SK-N-SH (cell line): Measurements from ENCODE around the gene PRR12.

ENCODE experiments used
- CTCF ChIP-seq: fragments of 200-600 bp; sonication (generic); IDR thresholded peaks from 2 replicates; pipeline ENCODE4 v1.6.1; 2017; ENCODE audit warnings: antibody characterized with exemption, mild to moderate bottlenecking, moderate library complexity
- FOXJ3 ChIP-seq: sonication (generic); formaldehyde crosslinking; IDR thresholded peaks from 2 replicates; pipeline ENCODE4 v1.5.1; 2020; ENCODE audit warnings: mild to moderate bottlenecking, missing genetic modification reagents
- POLR2AphosphoS5 ChIP-seq: IDR thresholded peaks from 2 replicates; pipeline ENCODE4 v1.6.1; 2012; ENCODE audit warnings: low read depth, low read length
- REST ChIP-seq: IDR thresholded peaks from 2 replicates; pipeline ENCODE4 v1.6.1; 2012; ENCODE audit warnings: mild to moderate bottlenecking, low read depth, low read length, moderate library complexity
- RXRA ChIP-seq: IDR thresholded peaks from 2 replicates; pipeline ENCODE4 v1.4.0; 2012; ENCODE audit warnings: low read depth, mild to moderate bottlenecking, borderline replicate concordance
- TEAD4 ChIP-seq: IDR thresholded peaks from 2 replicates; pipeline ENCODE4 v1.4.0; 2012; ENCODE audit warnings: mild to moderate bottlenecking, borderline replicate concordance; ENCODE audit not compliant: insufficient read depth
- USF1 ChIP-seq: IDR thresholded peaks from 2 replicates; pipeline ENCODE4 v1.4.0; 2012; ENCODE audit warnings: low read depth, borderline replicate concordance
- YY1 ChIP-seq: IDR thresholded peaks from 2 replicates; pipeline ENCODE4 v1.4.0; 2012; ENCODE audit warnings: low read depth, mild to moderate bottlenecking

GRCh38 chr19:49616532-49616931 lies 25.6 kb downstream of the PRR12 start:
- no peak for TF ChIP-seq CTCF
- TF ChIP-seq POLR2AphosphoS5, result no peak
- no peak for TF ChIP-seq RXRA
- TF ChIP-seq REST, result no peak
- TF ChIP-seq USF1, result no peak
- no peak for TF ChIP-seq FOXJ3 (CRISPR knock-in tag)
- TF ChIP-seq YY1, result no peak
- no peak for TF ChIP-seq TEAD4
